DND-41 (cell line): ENCODE results near the gene DTNB.

ENCODE experiments used
- CTCF ChIP-seq: IDR thresholded peaks from 2 replicates; pipeline ENCODE4 v1.5.1; 2012; ENCODE audit warnings: borderline replicate concordance, low read length, moderate library complexity, mild to moderate bottlenecking; ENCODE audit not compliant: poor library complexity, severe bottlenecking; ENCODE audit errors: extremely low read depth
- EZH2 ChIP-seq: IDR thresholded peaks from 3 replicates; pipeline ENCODE4 v1.6.1; 2012; ENCODE audit warnings: borderline replicate concordance, low read depth, mild to moderate bottlenecking, moderate library complexity, low read length, inconsistent platforms; ENCODE audit not compliant: severe bottlenecking

- no peak for TF ChIP-seq CTCF
- no peak for TF ChIP-seq EZH2
Observed at GRCh38 chr2:25397777-25398176, 275.6 kb downstream of the DTNB start.
